H9 (cell line): Measurements from ENCODE around the gene NONO. TPM values are rescaled to one million over a fixed set of nuclear protein-coding genes. Genes with fewer than 3 reads are reported as not detected.
"Not testable (repeated sequence)": the region's sequence is repeated elsewhere in the genome, so short reads cannot be mapped to it uniquely, and the experiment has no call there.

Experiments used
- DNase-seq: peaks from one replicate; pipeline ENCODE4 v3.0.0-alpha.2; 2017
- H2AFZ ChIP-seq: one replicate; pipeline ENCODE4 v1.6.1; 2013; ENCODE audit warnings: mild to moderate bottlenecking, low read length, control low read depth, moderate library complexity
- H2AK5ac ChIP-seq: 2 replicates; pipeline ENCODE4 v1.6.1; 2013; ENCODE audit warnings: low read length, control low read depth, mixed read lengths; ENCODE audit not compliant: insufficient read length
- H2BK120ac ChIP-seq: one replicate; pipeline ENCODE4 v1.6.1; 2013; ENCODE audit warnings: low read depth, mild to moderate bottlenecking, low read length, control low read depth, inconsistent platforms; ENCODE audit not compliant: poor library complexity, severe bottlenecking
- H2BK12ac ChIP-seq: 2 replicates; pipeline ENCODE4 v1.6.1; 2013; ENCODE audit warnings: low read length, control low read depth, mixed read lengths, low read depth; ENCODE audit not compliant: insufficient read length
- H2BK15ac ChIP-seq: 2 replicates; pipeline ENCODE4 v1.6.1; 2013; ENCODE audit warnings: low read depth, low read length, control low read depth
- H2BK20ac ChIP-seq: one replicate; pipeline ENCODE4 v1.6.1; 2013; ENCODE audit warnings: low read depth, mild to moderate bottlenecking, low read length, control low read depth, inconsistent platforms; ENCODE audit not compliant: poor library complexity, severe bottlenecking
- H2BK5ac ChIP-seq: 2 replicates; pipeline ENCODE4 v1.6.1; 2013; ENCODE audit warnings: low read length, control low read depth, mixed read lengths; ENCODE audit not compliant: insufficient read length
- H3K14ac ChIP-seq: 2 replicates; pipeline ENCODE4 v1.6.1; 2013; ENCODE audit warnings: low read length, control low read depth; ENCODE audit not compliant: insufficient read depth
- H3K18ac ChIP-seq: 2 replicates; pipeline ENCODE4 v1.6.1; 2013; ENCODE audit warnings: low read depth, mild to moderate bottlenecking, mixed read lengths, low read length, control low read depth; ENCODE audit not compliant: insufficient read length
- H3K23ac ChIP-seq: 2 replicates; pipeline ENCODE4 v1.6.1; 2013; ENCODE audit warnings: low read length, control low read depth, mixed read lengths, low read depth; ENCODE audit not compliant: insufficient read length
- H3K23me2 ChIP-seq: 2 replicates; pipeline ENCODE4 v1.6.1; 2013; ENCODE audit warnings: low read depth, mild to moderate bottlenecking, mixed read lengths, low read length, control low read depth; ENCODE audit not compliant: insufficient read length, poor library complexity, severe bottlenecking
- H3K27ac ChIP-seq: 2 replicates; pipeline ENCODE4 v1.5.1; 2013; ENCODE audit warnings: low read length, control low read depth, mixed read lengths, low read depth; ENCODE audit not compliant: insufficient read length
- H3K27me3 ChIP-seq: 2 replicates; pipeline ENCODE4 v1.6.1; 2013; ENCODE audit warnings: low read length, control low read depth, inconsistent platforms; ENCODE audit not compliant: insufficient read depth
- H3K4ac ChIP-seq: 2 replicates; pipeline ENCODE4 v1.6.1; 2013; ENCODE audit warnings: low read depth, mild to moderate bottlenecking, control low read depth, inconsistent platforms, low read length, moderate library complexity
- H3K4me1 ChIP-seq: 2 replicates; pipeline ENCODE4 v1.6.1; 2013; ENCODE audit warnings: low read length, control low read depth, inconsistent platforms; ENCODE audit not compliant: insufficient read depth
- H3K4me2 ChIP-seq: 2 replicates; pipeline ENCODE4 v1.6.1; 2013; ENCODE audit warnings: low read length, control low read depth, mixed read lengths; ENCODE audit not compliant: insufficient read length, insufficient read depth
- H3K56ac ChIP-seq: 2 replicates; pipeline ENCODE4 v1.6.1; 2013; ENCODE audit warnings: low read depth, mild to moderate bottlenecking, mixed read lengths, low read length, control low read depth; ENCODE audit not compliant: insufficient read length
- H3K79me1 ChIP-seq: 2 replicates; pipeline ENCODE4 v1.6.1; 2013; ENCODE audit warnings: low read depth, mild to moderate bottlenecking, moderate library complexity, low read length, control low read depth, inconsistent platforms; ENCODE audit not compliant: insufficient read depth, poor library complexity, severe bottlenecking
- H3K79me2 ChIP-seq: 2 replicates; pipeline ENCODE4 v1.6.1; 2013; ENCODE audit warnings: low read length, control low read depth, inconsistent platforms; ENCODE audit not compliant: insufficient read depth
- H3K9ac ChIP-seq: 2 replicates; pipeline ENCODE4 v1.6.1; 2013; ENCODE audit warnings: low read length, control low read depth, mixed read lengths; ENCODE audit not compliant: insufficient read length; ENCODE audit errors: extremely low read depth
- H3K9me3 ChIP-seq: one replicate; pipeline ENCODE4 v1.6.1; 2013; ENCODE audit warnings: low read depth, low read length, inconsistent platforms; ENCODE audit not compliant: control insufficient read depth
- H3T11ph ChIP-seq: one replicate; pipeline ENCODE4 v1.6.1; 2013; ENCODE audit warnings: mild to moderate bottlenecking, low read length, control low read depth, inconsistent platforms
- H4K20me1 ChIP-seq: one replicate; pipeline ENCODE4 v1.6.1; 2013; ENCODE audit not compliant: control insufficient read depth, insufficient read length, insufficient read depth
- H4K5ac ChIP-seq: 2 replicates; pipeline ENCODE4 v1.6.1; 2013; ENCODE audit warnings: low read depth, mild to moderate bottlenecking, mixed read lengths, low read length, control low read depth; ENCODE audit not compliant: insufficient read length
- H4K8ac ChIP-seq: replicated peaks from 2 replicates; pipeline ENCODE4 v1.6.1; 2013; ENCODE audit warnings: low read length, control low read depth, mixed read lengths, low read depth; ENCODE audit not compliant: insufficient read length
- H4K91ac ChIP-seq: 2 replicates; pipeline ENCODE4 v1.6.1; 2013; ENCODE audit warnings: low read depth, mild to moderate bottlenecking, moderate library complexity, mixed read lengths, low read length, control low read depth; ENCODE audit not compliant: insufficient read length
- H3K27ac Mint-ChIP-seq, 3 experiments: 2 replicates in 2 of 3; 3 replicates in 1 of 3; pipeline ENCODE4 v1.8.0; 2020 to 2021; ENCODE audit warnings: mixed read lengths in 3 of 3, mild to moderate bottlenecking in 1 of 3, moderate library complexity in 1 of 3
- H3K27me3 Mint-ChIP-seq: 2 replicates; pipeline ENCODE4 v1.8.0; 2021; ENCODE audit warnings: low read depth, mild to moderate bottlenecking, moderate library complexity, mixed read lengths
- H3K36me3 Mint-ChIP-seq, 3 experiments: 2 replicates in 2 of 3; 3 replicates in 1 of 3; pipeline ENCODE4 v1.8.0; 2020 to 2021; ENCODE audit warnings: low read depth in 3 of 3, mixed read lengths in 3 of 3; ENCODE audit not compliant: insufficient read depth in 1 of 3
- H3K4me1 Mint-ChIP-seq, 2 experiments: 2 replicates each; pipeline ENCODE4 v1.8.0; 2020; ENCODE audit warnings: mixed read lengths in 2 of 2
- H3K4me3 Mint-ChIP-seq, 2 experiments: 2 replicates in 1 of 2; 3 replicates in 1 of 2; pipeline ENCODE4 v1.8.0; 2020 to 2021; ENCODE audit warnings: mild to moderate bottlenecking in 2 of 2, mixed read lengths in 2 of 2, moderate library complexity in 1 of 2
- H3K9me3 Mint-ChIP-seq, 2 experiments: 2 replicates in 1 of 2; 3 replicates in 1 of 2; pipeline ENCODE4 v1.8.0; 2020; ENCODE audit warnings: mild to moderate bottlenecking in 2 of 2, mixed read lengths in 2 of 2, moderate library complexity in 1 of 2
- CTCF ChIP-seq: fragments of 200-600 bp; sonication (generic); conservative IDR thresholded peaks from 3 replicates; pipeline ENCODE4 v1.8.0; 2021; ENCODE audit warnings: antibody characterized with exemption, mild to moderate bottlenecking
- WGBS: extraction: QIAGEN DNeasy Blood & Tissue Kit; methylation state at CpG from one replicate; pipeline ENCODE4 v1.1.7; 2013; ENCODE audit warnings: missing lambda C conversion rate, low lambda C conversion rate, mixed read lengths; ENCODE audit not compliant: insufficient read length; ENCODE audit errors: extremely low coverage; 5-methylcytosine and 5-hydroxymethylcytosine counted together
- total RNA-seq: library from RNA; stranded (reverse); gene quantifications from 2 replicates; pipeline ENCODE4 v1.2.1, GENCODE V29; 2021

NONO gene
- total RNA-seq, 1 experiment from 2014 or later: 703 TPM

- H3K4me1 ChIP-seq, H3K27ac Mint-ChIP-seq, H2BK5ac ChIP-seq, H4K5ac ChIP-seq, H3K9ac ChIP-seq, H3K14ac ChIP-seq, H3K4ac ChIP-seq, H3K4me2 ChIP-seq, H3K27me3 Mint-ChIP-seq, H3K23me2 ChIP-seq, H3K23ac ChIP-seq, H2BK15ac ChIP-seq, H2BK120ac ChIP-seq, H2BK20ac ChIP-seq, H2AK5ac ChIP-seq, H3T11ph ChIP-seq, H4K91ac ChIP-seq, H3K36me3 Mint-ChIP-seq, H4K8ac ChIP-seq, H3K4me1 Mint-ChIP-seq, H3K79me2 ChIP-seq, H3K27me3 ChIP-seq, H4K20me1 ChIP-seq, H3K4me3 Mint-ChIP-seq, H3K79me1 ChIP-seq, H3K56ac ChIP-seq, H3K27ac ChIP-seq, H2AFZ ChIP-seq, H2BK12ac ChIP-seq, DNase-seq, H3K18ac ChIP-seq: not testable (repeated sequence)
- peaks cover 16% of the 10 kb centered on the region for H3K9me3 ChIP-seq
- TF ChIP-seq CTCF: 0 out of 3 replicates have a peak, but pooled peaks have one; percentile 10
- no CpG with 5 or more reads among the region's 6 CpGs for whole genome bisulfite sequencing
- peaks cover 31 to 35% of the 10 kb centered on the region in 2 experiments for H3K9me3 Mint-ChIP-seq
Observed at GRCh38 chrX:71349867-71350266, 66.4 kb downstream of the NONO start.

Other genes with a start within 250 kb of the NONO start
- 69.1 and 69.7 TPM in 2 replicates for gene SNX12, start 215.3 kb upstream of the NONO start, total RNA-seq
- gene FOXO4, start 187.8 kb upstream of the NONO start, total RNA-seq: 17.7 TPM in 2 replicates
- gene CXorf65, start 176.9 kb upstream of the NONO start, total RNA-seq: not detected in 2 replicates
- not detected in 2 replicates for gene IL2RG, start 172.1 kb upstream of the NONO start, total RNA-seq
- 30.8 and 33.0 TPM in 2 replicates for gene MED12, start 165.0 kb upstream of the NONO start, total RNA-seq
- 3.5 and 3.6 TPM in 2 replicates for gene NLGN3, start 138.8 kb upstream of the NONO start, total RNA-seq
- not detected in 2 replicates for gene GJB1, start 60.4 kb upstream of the NONO start, total RNA-seq
- gene ZMYM3, start 29.5 kb upstream of the NONO start, total RNA-seq: 83.4 and 86.5 TPM in 2 replicates
- 3.7 and 5.0 TPM in 2 replicates for gene ITGB1BP2, start 18.1 kb downstream of the NONO start, total RNA-seq
- 30.7 and 32.2 TPM in 2 replicates for gene TAF1, start 82.7 kb downstream of the NONO start, total RNA-seq
- gene OGT, start 249.5 kb downstream of the NONO start, total RNA-seq: 108 and 116 TPM in 2 replicates